Gastroesophageal sphincter (tissue), 4 donors: ENCODE data around the gene NFATC2. TPM values are rescaled to one million over a fixed set of nuclear protein-coding genes. Genes with fewer than 3 reads are reported as not detected.
"Not testable (repeated sequence)": the region's sequence is repeated elsewhere in the genome, so short reads cannot be mapped to it uniquely, and the experiment has no call there.

Experiments
- ATAC-seq: fragments of 150-250 bp; one replicate; pipeline ENCODE4 v1.9.1; 2016; ENCODE audit warnings: mild to moderate bottlenecking, moderate library complexity
- H3K27ac ChIP-seq, 4 donors: fragments of 200-600 bp; sonication (generic) in 3 of 4; 1 replicate in 3 of 4; 2 replicates in 1 of 4; pipeline ENCODE4 v1.5.1; 2016 to 2019
- H3K27me3 ChIP-seq: fragments of 200-600 bp; sonication (generic); one replicate; pipeline ENCODE4 v1.5.1; 2019
- H3K36me3 ChIP-seq, 2 donors: fragments of 200-600 bp; sonication (generic); one replicate each; pipeline ENCODE4 v1.5.1; 2019; ENCODE audit warnings: control low read depth in 1 of 2
- H3K4me1 ChIP-seq, 3 donors: fragments of 200-600 bp; sonication (generic); 1 replicate in 2 of 3; 2 replicates in 1 of 3; pipeline ENCODE4 v1.5.1; 2016 to 2019; ENCODE audit warnings: control low read depth in 2 of 3
- H3K4me3 ChIP-seq, 2 donors: fragments of 200-600 bp; sonication (generic); one replicate each; pipeline ENCODE4 v1.5.1; 2019; ENCODE audit warnings: mild to moderate bottlenecking in 1 of 2, moderate library complexity in 1 of 2
- H3K9me3 ChIP-seq, 3 donors: fragments of 200-600 bp; sonication (generic); one replicate each; pipeline ENCODE4 v1.5.1; 2017 to 2019; ENCODE audit warnings: control low read depth in 2 of 3
- CTCF ChIP-seq, 4 experiments: fragments of 200-600 bp in 2 of 4; fragments of 450-650 bp in 2 of 4; sonication (generic) in 1 of 4; IDR thresholded peaks; one replicate each; pipeline ENCODE4 v1.5.1; 2017 to 2019; ENCODE audit warnings: antibody characterized with exemption in 4 of 4, mild to moderate bottlenecking in 2 of 4, moderate library complexity in 2 of 4
- EP300 ChIP-seq: sonication (generic); formaldehyde crosslinking; IDR thresholded peaks from one replicate; pipeline ENCODE4 v1.6.1; 2017; ENCODE audit warnings: antibody characterized with exemption, mild to moderate bottlenecking
- POLR2A ChIP-seq, 2 donors: fragments of 450-650 bp; IDR thresholded peaks; one replicate each; pipeline ENCODE4 v1.6.1; 2017; ENCODE audit warnings: antibody characterized with exemption in 2 of 2, mild to moderate bottlenecking in 2 of 2, moderate library complexity in 1 of 2
- POLR2AphosphoS5 ChIP-seq: sonication (generic); formaldehyde crosslinking; IDR thresholded peaks from one replicate; pipeline ENCODE4 v1.6.1; 2017; ENCODE audit warnings: antibody characterized with exemption
- WGBS, 2 donors: methylation state at CpG; one replicate each; pipeline ENCODE4 v1.1.5; 2018; ENCODE audit warnings: low coverage in 1 of 2; 5-methylcytosine and 5-hydroxymethylcytosine counted together
- total RNA-seq, 4 donors: library from RNA; depleted of rRNA; stranded (reverse); fragments of >200 nt; gene quantifications; one replicate each; pipeline ENCODE4 v1.1.0, GENCODE V29; 2016

Gene NFATC2
- total RNA-seq, 4 donors from 2014 or later: 4.4 to 20.2 (median 9.0) TPM

- TF ChIP-seq POLR2A (IDR thresholded peaks at IDR 0.05) (no peak), POLR2AphosphoS5 (no peak), EP300 (no peak), CTCF (IDR thresholded peaks at IDR 0.05) (no peak)
- H3K4me3 ChIP-seq: peak overlapping the region in 1 of 2 donors; percentile 8
- peak overlapping the region in 3 of 4 donors; percentile 70 to 77 (median 70) for H3K27ac ChIP-seq
- WGBS, 2 donors: 71 to 89% methylated on average over 6 to 17 of the region's 25 CpGs
- peaks cover 0 to 4% (median 0%) of the 10 kb centered on the region in 3 donors for H3K9me3 ChIP-seq
- ATAC-seq: no peak
- no peaks in the 10 kb centered on the region for H3K36me3 ChIP-seq
- peaks cover 0 to 44% (median 18%) of the 10 kb centered on the region in 3 donors for H3K4me1 ChIP-seq
- no peaks in the 10 kb centered on the region for H3K27me3 ChIP-seq
Observed at GRCh38 chr20:51569815-51570738, 27.6 kb upstream of the NFATC2 start.

- WGBS, 2 donors: 88 to 100% methylated on average over 2 to 3 of the region's 3 CpGs
- H3K9me3 ChIP-seq, H3K27ac ChIP-seq, ATAC-seq, H3K4me3 ChIP-seq, H3K27me3 ChIP-seq, H3K36me3 ChIP-seq: not testable (repeated sequence)
- H3K4me1 ChIP-seq: peaks cover 0 to 52% (median 22%) of the 10 kb centered on the region in 3 donors
Observed at GRCh38 chr20:51568533-51568932, 26.0 kb upstream of the NFATC2 start.

GRCh38 chr20:51567622-51568021 lies 25.1 kb upstream of the NFATC2 start:
- Histone ChIP-seq H3K27me3 (no peaks in the 10 kb centered on the region), H3K36me3 (no peaks in the 10 kb centered on the region)
- 65 to 95% methylated on average over 3 to 4 of the region's 5 CpGs for WGBS, 2 donors

GRCh38 chr20:51566594-51566993 lies 24.1 kb upstream of the NFATC2 start:
- no peak for TF ChIP-seq POLR2AphosphoS5
- no peak for TF ChIP-seq EP300
- TF ChIP-seq CTCF (IDR thresholded peaks at IDR 0.05): no peak
- TF ChIP-seq POLR2A (IDR thresholded peaks at IDR 0.05): no peak
- no peaks in the 10 kb centered on the region for H3K36me3 ChIP-seq
- H3K27me3 ChIP-seq: no peaks in the 10 kb centered on the region
- no peaks in the 10 kb centered on the region for H3K9me3 ChIP-seq
- H3K27ac ChIP-seq: peak overlapping the region in 2 of 4 donors; percentile 79 to 92
- ATAC-seq: no peak
- WGBS, 2 donors: 90 to 100% methylated on average over 2 to 3 of the region's 4 CpGs
- H3K4me3 ChIP-seq: no peak overlapping the region
- H3K4me1 ChIP-seq: peaks cover 0 to 65% (median 26%) of the 10 kb centered on the region in 3 donors

More at GRCh38 chr20:51567622-51568021, 25.1 kb upstream of the NFATC2 start:
- Histone ChIP-seq H3K4me1 (peaks cover 0 to 55% (median 24%) of the 10 kb centered on the region in 3 donors), H3K9me3 (no peaks in the 10 kb centered on the region), H3K4me3 (no peak overlapping the region), H3K27ac (no peak overlapping the region)
- no peak for TF ChIP-seq POLR2AphosphoS5
- no peak for TF ChIP-seq CTCF (IDR thresholded peaks at IDR 0.05)
- TF ChIP-seq POLR2A (IDR thresholded peaks at IDR 0.05): no peak
- no peak for TF ChIP-seq EP300
- no peak for ATAC-seq

GRCh38 chr20:51565298-51566144 lies 23.0 kb upstream of the NFATC2 start:
- ATAC-seq: no peak
- H3K4me1 ChIP-seq: peaks cover 0 to 64% (median 33%) of the 10 kb centered on the region in 3 donors
- H3K4me3 ChIP-seq: no peak overlapping the region
- no peaks in the 10 kb centered on the region for H3K9me3 ChIP-seq
- no peaks in the 10 kb centered on the region for H3K27me3 ChIP-seq
- no peaks in the 10 kb centered on the region for H3K36me3 ChIP-seq
- peak overlapping the region in 3 of 4 donors; percentile 76 to 92 (median 79) for H3K27ac ChIP-seq
- 22 to 29% methylated on average over 7 to 12 of the region's 14 CpGs for WGBS, 2 donors
- no peak for TF ChIP-seq POLR2AphosphoS5
- TF ChIP-seq POLR2A (IDR thresholded peaks at IDR 0.05): no peak
- no peak for TF ChIP-seq EP300
- no peak for TF ChIP-seq CTCF (IDR thresholded peaks at IDR 0.05)
